ENCODE data around the gene MAP4K4. TPM values are rescaled to one million over a fixed set of nuclear protein-coding genes. Genes with fewer than 3 reads are reported as not detected.
A peak's percentile ranks its signal among the peaks of the same experiment; 100 is the strongest.

MAP4K4 gene
- total and polyA plus RNA-seq, 4 donors: 106 to 363 (median 200) TPM

GRCh38 chr2:101675512-101675911 is 22.0 kb upstream of the MAP4K4 start:
- Histone ChIP-seq H3K36me3 (ENCODE audit: control insufficient read depth, insufficient read depth, low read length) (no peaks in the 10 kb centered on the region), H3K27ac (ENCODE audit: low read depth, low read length) (no peak overlapping the region)

GRCh38 chr2:101676674-101677073 is 20.8 kb upstream of the MAP4K4 start:
- peaks cover 2% of the 10 kb centered on the region for H3K9me3 ChIP-seq (ENCODE audit: control insufficient read depth, insufficient read depth, low read length)
- no peaks in the 10 kb centered on the region for H3K36me3 ChIP-seq (ENCODE audit: control insufficient read depth, insufficient read depth, low read length)
- no peaks in the 10 kb centered on the region for H3K27me3 ChIP-seq (ENCODE audit: control insufficient read depth, insufficient read depth, low read length)
- DNase-seq (ENCODE audit: low read depth in 4 of 6, low spot score in 6 of 6): no peak
- no peak overlapping the region for H3K27ac ChIP-seq (ENCODE audit: low read depth, low read length)
- no CpG with 5 or more reads among the region's 2 CpGs for WGBS (ENCODE audit: insufficient coverage)
- H3K4me1 ChIP-seq (ENCODE audit: control insufficient read depth, insufficient read depth, low read length): no peaks in the 10 kb centered on the region
- H3K4me3 ChIP-seq (ENCODE audit: low read depth, low read length): no peak overlapping the region

More at GRCh38 chr2:101675512-101675911, 22.0 kb upstream of the MAP4K4 start:
- Histone ChIP-seq H3K4me1 (ENCODE audit: control insufficient read depth, insufficient read depth, low read length) (no peaks in the 10 kb centered on the region), H3K9me3 (ENCODE audit: control insufficient read depth, insufficient read depth, low read length) (peaks cover 2% of the 10 kb centered on the region), H3K4me3 (ENCODE audit: low read depth, low read length) (no peak overlapping the region), H3K27me3 (ENCODE audit: control insufficient read depth, insufficient read depth, low read length) (no peaks in the 10 kb centered on the region)
- 63% methylated on average over 1 of the region's 2 CpGs for WGBS (ENCODE audit: insufficient coverage)
- peak in 1 of 6 donors; percentile 9 for DNase-seq (ENCODE audit: low read depth in 4 of 6, low spot score in 6 of 6)

GRCh38 chr2:101677658-101678057 is 19.8 kb upstream of the MAP4K4 start:
- H3K27me3 ChIP-seq (ENCODE audit: control insufficient read depth, insufficient read depth, low read length): no peaks in the 10 kb centered on the region
- no peaks in the 10 kb centered on the region for H3K9me3 ChIP-seq (ENCODE audit: control insufficient read depth, insufficient read depth, low read length)
- no peaks in the 10 kb centered on the region for H3K36me3 ChIP-seq (ENCODE audit: control insufficient read depth, insufficient read depth, low read length)
- no peak for DNase-seq (ENCODE audit: low read depth in 4 of 6, low spot score in 6 of 6)
- no CpG with 5 or more reads among the region's 1 CpG for WGBS (ENCODE audit: insufficient coverage)
- H3K4me3 ChIP-seq (ENCODE audit: low read depth, low read length): no peak overlapping the region
- no peaks in the 10 kb centered on the region for H3K4me1 ChIP-seq (ENCODE audit: control insufficient read depth, insufficient read depth, low read length)
- no peak overlapping the region for H3K27ac ChIP-seq (ENCODE audit: low read depth, low read length)

- Histone ChIP-seq H3K36me3 (ENCODE audit: control insufficient read depth, insufficient read depth, low read length) (no peaks in the 10 kb centered on the region), H3K9me3 (ENCODE audit: control insufficient read depth, insufficient read depth, low read length) (no peaks in the 10 kb centered on the region), H3K27me3 (ENCODE audit: control insufficient read depth, insufficient read depth, low read length) (no peaks in the 10 kb centered on the region), H3K4me3 (ENCODE audit: low read depth, low read length) (no peak overlapping the region), H3K4me1 (ENCODE audit: control insufficient read depth, insufficient read depth, low read length) (no peaks in the 10 kb centered on the region), H3K27ac (ENCODE audit: low read depth, low read length) (peak overlapping the region; percentile 78)
- no peak for DNase-seq (ENCODE audit: low read depth in 4 of 6, low spot score in 6 of 6)
- no CpG with 5 or more reads among the region's 3 CpGs for WGBS (ENCODE audit: insufficient coverage)
Observed at GRCh38 chr2:101678379-101678778, 19.1 kb upstream of the MAP4K4 start.

- WGBS (ENCODE audit: insufficient coverage): 80% methylated on average over 5 of the region's 8 CpGs
- Histone ChIP-seq H3K4me3 (ENCODE audit: low read depth, low read length) (no peak overlapping the region), H3K36me3 (ENCODE audit: control insufficient read depth, insufficient read depth, low read length) (no peaks in the 10 kb centered on the region), H3K27me3 (ENCODE audit: control insufficient read depth, insufficient read depth, low read length) (no peaks in the 10 kb centered on the region), H3K4me1 (ENCODE audit: control insufficient read depth, insufficient read depth, low read length) (no peaks in the 10 kb centered on the region), H3K9me3 (ENCODE audit: control insufficient read depth, insufficient read depth, low read length) (no peaks in the 10 kb centered on the region), H3K27ac (ENCODE audit: low read depth, low read length) (peak overlapping the region; percentile 78)
- DNase-seq (ENCODE audit: low read depth in 4 of 6, low spot score in 6 of 6): no peak
Observed at GRCh38 chr2:101679037-101679726, 18.3 kb upstream of the MAP4K4 start.

GRCh38 chr2:101679801-101680487 is 17.6 kb upstream of the MAP4K4 start:
- H3K27ac ChIP-seq (ENCODE audit: low read depth, low read length): peak overlapping the region; percentile 80
- peak in 1 of 6 donors; percentile 27 for DNase-seq (ENCODE audit: low read depth in 4 of 6, low spot score in 6 of 6)

GRCh38 chr2:101682311-101682710 is 15.2 kb upstream of the MAP4K4 start:
- Histone ChIP-seq H3K27me3 (ENCODE audit: control insufficient read depth, insufficient read depth, low read length) (no peaks in the 10 kb centered on the region), H3K36me3 (ENCODE audit: control insufficient read depth, insufficient read depth, low read length) (no peaks in the 10 kb centered on the region), H3K4me1 (ENCODE audit: control insufficient read depth, insufficient read depth, low read length) (no peaks in the 10 kb centered on the region), H3K27ac (ENCODE audit: low read depth, low read length) (no peak overlapping the region), H3K9me3 (ENCODE audit: control insufficient read depth, insufficient read depth, low read length) (no peaks in the 10 kb centered on the region), H3K4me3 (ENCODE audit: low read depth, low read length) (no peak overlapping the region)
- 40% methylated on average over 1 of the region's 4 CpGs for WGBS (ENCODE audit: insufficient coverage)
- DNase-seq (ENCODE audit: low read depth in 4 of 6, low spot score in 6 of 6): no peak

More at GRCh38 chr2:101679801-101680487, 17.6 kb upstream of the MAP4K4 start:
- Histone ChIP-seq H3K36me3 (ENCODE audit: control insufficient read depth, insufficient read depth, low read length) (no peaks in the 10 kb centered on the region), H3K4me1 (ENCODE audit: control insufficient read depth, insufficient read depth, low read length) (no peaks in the 10 kb centered on the region), H3K27me3 (ENCODE audit: control insufficient read depth, insufficient read depth, low read length) (no peaks in the 10 kb centered on the region), H3K4me3 (ENCODE audit: low read depth, low read length) (no peak overlapping the region), H3K9me3 (ENCODE audit: control insufficient read depth, insufficient read depth, low read length) (no peaks in the 10 kb centered on the region)
- 86% methylated on average over 4 of the region's 5 CpGs for WGBS (ENCODE audit: insufficient coverage)

- Histone ChIP-seq H3K4me1 (ENCODE audit: control insufficient read depth, insufficient read depth, low read length) (no peaks in the 10 kb centered on the region), H3K4me3 (ENCODE audit: low read depth, low read length) (no peak overlapping the region), H3K27ac (ENCODE audit: low read depth, low read length) (no peak overlapping the region), H3K9me3 (ENCODE audit: control insufficient read depth, insufficient read depth, low read length) (no peaks in the 10 kb centered on the region), H3K36me3 (ENCODE audit: control insufficient read depth, insufficient read depth, low read length) (no peaks in the 10 kb centered on the region), H3K27me3 (ENCODE audit: control insufficient read depth, insufficient read depth, low read length) (no peaks in the 10 kb centered on the region)
- WGBS (ENCODE audit: insufficient coverage): no CpG with 5 or more reads among the region's 4 CpGs
- DNase-seq (ENCODE audit: low read depth in 4 of 6, low spot score in 6 of 6): no peak
Observed at GRCh38 chr2:101684313-101684712, 13.2 kb upstream of the MAP4K4 start.

- Histone ChIP-seq H3K9me3 (ENCODE audit: control insufficient read depth, insufficient read depth, low read length) (no peaks in the 10 kb centered on the region), H3K4me1 (ENCODE audit: control insufficient read depth, insufficient read depth, low read length) (no peaks in the 10 kb centered on the region), H3K36me3 (ENCODE audit: control insufficient read depth, insufficient read depth, low read length) (no peaks in the 10 kb centered on the region), H3K27me3 (ENCODE audit: control insufficient read depth, insufficient read depth, low read length) (no peaks in the 10 kb centered on the region), H3K27ac (ENCODE audit: low read depth, low read length) (no peak overlapping the region), H3K4me3 (ENCODE audit: low read depth, low read length) (no peak overlapping the region)
- no peak for DNase-seq (ENCODE audit: low read depth in 4 of 6, low spot score in 6 of 6)
- WGBS (ENCODE audit: insufficient coverage): 92% methylated on average over 4 of the region's 5 CpGs
Observed at GRCh38 chr2:101688261-101688660, 9.2 kb upstream of the MAP4K4 start.

Measured in spinal cord (tissue), 10 donors.